H9 (cell line): Measurements from ENCODE around the gene TACC2. TPM values are rescaled to one million over a fixed set of nuclear protein-coding genes. Genes with fewer than 3 reads are reported as not detected.

Experiments used
- DNase-seq: peaks from one replicate; pipeline ENCODE4 v3.0.0-alpha.2; 2017
- H2AFZ ChIP-seq: one replicate; pipeline ENCODE4 v1.6.1; 2013; ENCODE audit warnings: mild to moderate bottlenecking, low read length, control low read depth, moderate library complexity
- H2AK5ac ChIP-seq: 2 replicates; pipeline ENCODE4 v1.6.1; 2013; ENCODE audit warnings: low read length, control low read depth, mixed read lengths; ENCODE audit not compliant: insufficient read length
- H2BK120ac ChIP-seq: one replicate; pipeline ENCODE4 v1.6.1; 2013; ENCODE audit warnings: low read depth, mild to moderate bottlenecking, low read length, control low read depth, inconsistent platforms; ENCODE audit not compliant: poor library complexity, severe bottlenecking
- H2BK12ac ChIP-seq: 2 replicates; pipeline ENCODE4 v1.6.1; 2013; ENCODE audit warnings: low read length, control low read depth, mixed read lengths, low read depth; ENCODE audit not compliant: insufficient read length
- H2BK15ac ChIP-seq: 2 replicates; pipeline ENCODE4 v1.6.1; 2013; ENCODE audit warnings: low read depth, low read length, control low read depth
- H2BK20ac ChIP-seq: one replicate; pipeline ENCODE4 v1.6.1; 2013; ENCODE audit warnings: low read depth, mild to moderate bottlenecking, low read length, control low read depth, inconsistent platforms; ENCODE audit not compliant: poor library complexity, severe bottlenecking
- H2BK5ac ChIP-seq: 2 replicates; pipeline ENCODE4 v1.6.1; 2013; ENCODE audit warnings: low read length, control low read depth, mixed read lengths; ENCODE audit not compliant: insufficient read length
- H3K14ac ChIP-seq: 2 replicates; pipeline ENCODE4 v1.6.1; 2013; ENCODE audit warnings: low read length, control low read depth; ENCODE audit not compliant: insufficient read depth
- H3K18ac ChIP-seq: 2 replicates; pipeline ENCODE4 v1.6.1; 2013; ENCODE audit warnings: low read depth, mild to moderate bottlenecking, mixed read lengths, low read length, control low read depth; ENCODE audit not compliant: insufficient read length
- H3K23ac ChIP-seq: 2 replicates; pipeline ENCODE4 v1.6.1; 2013; ENCODE audit warnings: low read length, control low read depth, mixed read lengths, low read depth; ENCODE audit not compliant: insufficient read length
- H3K23me2 ChIP-seq: 2 replicates; pipeline ENCODE4 v1.6.1; 2013; ENCODE audit warnings: low read depth, mild to moderate bottlenecking, mixed read lengths, low read length, control low read depth; ENCODE audit not compliant: insufficient read length, poor library complexity, severe bottlenecking
- H3K27ac ChIP-seq: 2 replicates; pipeline ENCODE4 v1.5.1; 2013; ENCODE audit warnings: low read length, control low read depth, mixed read lengths, low read depth; ENCODE audit not compliant: insufficient read length
- H3K27me3 ChIP-seq: 2 replicates; pipeline ENCODE4 v1.6.1; 2013; ENCODE audit warnings: low read length, control low read depth, inconsistent platforms; ENCODE audit not compliant: insufficient read depth
- H3K4ac ChIP-seq: 2 replicates; pipeline ENCODE4 v1.6.1; 2013; ENCODE audit warnings: low read depth, mild to moderate bottlenecking, control low read depth, inconsistent platforms, low read length, moderate library complexity
- H3K4me1 ChIP-seq: 2 replicates; pipeline ENCODE4 v1.6.1; 2013; ENCODE audit warnings: low read length, control low read depth, inconsistent platforms; ENCODE audit not compliant: insufficient read depth
- H3K4me2 ChIP-seq: 2 replicates; pipeline ENCODE4 v1.6.1; 2013; ENCODE audit warnings: low read length, control low read depth, mixed read lengths; ENCODE audit not compliant: insufficient read length, insufficient read depth
- H3K56ac ChIP-seq: 2 replicates; pipeline ENCODE4 v1.6.1; 2013; ENCODE audit warnings: low read depth, mild to moderate bottlenecking, mixed read lengths, low read length, control low read depth; ENCODE audit not compliant: insufficient read length
- H3K79me1 ChIP-seq: 2 replicates; pipeline ENCODE4 v1.6.1; 2013; ENCODE audit warnings: low read depth, mild to moderate bottlenecking, moderate library complexity, low read length, control low read depth, inconsistent platforms; ENCODE audit not compliant: insufficient read depth, poor library complexity, severe bottlenecking
- H3K79me2 ChIP-seq: 2 replicates; pipeline ENCODE4 v1.6.1; 2013; ENCODE audit warnings: low read length, control low read depth, inconsistent platforms; ENCODE audit not compliant: insufficient read depth
- H3K9ac ChIP-seq: 2 replicates; pipeline ENCODE4 v1.6.1; 2013; ENCODE audit warnings: low read length, control low read depth, mixed read lengths; ENCODE audit not compliant: insufficient read length; ENCODE audit errors: extremely low read depth
- H3K9me3 ChIP-seq: one replicate; pipeline ENCODE4 v1.6.1; 2013; ENCODE audit warnings: low read depth, low read length, inconsistent platforms; ENCODE audit not compliant: control insufficient read depth
- H3T11ph ChIP-seq: one replicate; pipeline ENCODE4 v1.6.1; 2013; ENCODE audit warnings: mild to moderate bottlenecking, low read length, control low read depth, inconsistent platforms
- H4K20me1 ChIP-seq: one replicate; pipeline ENCODE4 v1.6.1; 2013; ENCODE audit not compliant: control insufficient read depth, insufficient read length, insufficient read depth
- H4K5ac ChIP-seq: 2 replicates; pipeline ENCODE4 v1.6.1; 2013; ENCODE audit warnings: low read depth, mild to moderate bottlenecking, mixed read lengths, low read length, control low read depth; ENCODE audit not compliant: insufficient read length
- H4K8ac ChIP-seq: replicated peaks from 2 replicates; pipeline ENCODE4 v1.6.1; 2013; ENCODE audit warnings: low read length, control low read depth, mixed read lengths, low read depth; ENCODE audit not compliant: insufficient read length
- H4K91ac ChIP-seq: 2 replicates; pipeline ENCODE4 v1.6.1; 2013; ENCODE audit warnings: low read depth, mild to moderate bottlenecking, moderate library complexity, mixed read lengths, low read length, control low read depth; ENCODE audit not compliant: insufficient read length
- H3K27ac Mint-ChIP-seq, 3 experiments: 2 replicates in 2 of 3; 3 replicates in 1 of 3; pipeline ENCODE4 v1.8.0; 2020 to 2021; ENCODE audit warnings: mixed read lengths in 3 of 3, mild to moderate bottlenecking in 1 of 3, moderate library complexity in 1 of 3
- H3K27me3 Mint-ChIP-seq: 2 replicates; pipeline ENCODE4 v1.8.0; 2021; ENCODE audit warnings: low read depth, mild to moderate bottlenecking, moderate library complexity, mixed read lengths
- H3K36me3 Mint-ChIP-seq, 3 experiments: 2 replicates in 2 of 3; 3 replicates in 1 of 3; pipeline ENCODE4 v1.8.0; 2020 to 2021; ENCODE audit warnings: low read depth in 3 of 3, mixed read lengths in 3 of 3; ENCODE audit not compliant: insufficient read depth in 1 of 3
- H3K4me1 Mint-ChIP-seq, 2 experiments: 2 replicates each; pipeline ENCODE4 v1.8.0; 2020; ENCODE audit warnings: mixed read lengths in 2 of 2
- H3K4me3 Mint-ChIP-seq, 2 experiments: 2 replicates in 1 of 2; 3 replicates in 1 of 2; pipeline ENCODE4 v1.8.0; 2020 to 2021; ENCODE audit warnings: mild to moderate bottlenecking in 2 of 2, mixed read lengths in 2 of 2, moderate library complexity in 1 of 2
- H3K9me3 Mint-ChIP-seq, 2 experiments: 2 replicates in 1 of 2; 3 replicates in 1 of 2; pipeline ENCODE4 v1.8.0; 2020; ENCODE audit warnings: mild to moderate bottlenecking in 2 of 2, mixed read lengths in 2 of 2, moderate library complexity in 1 of 2
- WGBS: extraction: QIAGEN DNeasy Blood & Tissue Kit; methylation state at CpG from one replicate; pipeline ENCODE4 v1.1.7; 2013; ENCODE audit warnings: missing lambda C conversion rate, low lambda C conversion rate, mixed read lengths; ENCODE audit not compliant: insufficient read length; ENCODE audit errors: extremely low coverage; 5-methylcytosine and 5-hydroxymethylcytosine counted together
- total RNA-seq: library from RNA; stranded (reverse); gene quantifications from 2 replicates; pipeline ENCODE4 v1.2.1, GENCODE V29; 2021
- TF ChIP-seq, protein P1 (sequence below): fragments of 200-600 bp; sonication (generic); conservative IDR thresholded peaks from 3 replicates; pipeline ENCODE4 v1.8.0; 2021; ENCODE audit warnings: antibody characterized with exemption, mild to moderate bottlenecking

TACC2 gene
- total RNA-seq, 1 experiment from 2014 or later = 58.1 TPM

DNA sequence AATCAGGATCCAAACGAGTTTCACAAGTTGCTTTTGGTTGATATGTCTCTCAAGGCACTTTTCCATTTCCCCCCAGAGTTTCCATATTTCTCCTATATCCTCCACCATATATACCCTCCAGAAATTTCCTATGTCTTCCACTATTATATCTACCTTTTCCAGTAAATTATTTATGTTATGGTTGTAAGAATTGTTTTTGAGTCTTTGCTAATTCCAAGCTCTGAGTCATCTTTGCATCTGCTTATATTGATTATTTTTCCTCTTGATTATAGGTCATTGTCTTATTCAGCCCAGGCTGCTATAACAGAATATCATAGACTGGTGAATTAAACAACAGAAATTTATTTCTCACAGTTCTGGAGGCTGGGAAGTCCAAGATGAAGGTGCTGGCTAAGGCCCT is 12.7 kb downstream of the TACC2 start:
- no peaks in the 10 kb centered on the region for H3K27me3 ChIP-seq
- H3K4ac ChIP-seq = no peak overlapping the region
- H3K9ac ChIP-seq = no peak overlapping the region
- no peak overlapping the region for H4K5ac ChIP-seq
- no peak overlapping the region for H3K23ac ChIP-seq
- no peak overlapping the region for H3K27ac Mint-ChIP-seq
- TF ChIP-seq, protein P1, sequence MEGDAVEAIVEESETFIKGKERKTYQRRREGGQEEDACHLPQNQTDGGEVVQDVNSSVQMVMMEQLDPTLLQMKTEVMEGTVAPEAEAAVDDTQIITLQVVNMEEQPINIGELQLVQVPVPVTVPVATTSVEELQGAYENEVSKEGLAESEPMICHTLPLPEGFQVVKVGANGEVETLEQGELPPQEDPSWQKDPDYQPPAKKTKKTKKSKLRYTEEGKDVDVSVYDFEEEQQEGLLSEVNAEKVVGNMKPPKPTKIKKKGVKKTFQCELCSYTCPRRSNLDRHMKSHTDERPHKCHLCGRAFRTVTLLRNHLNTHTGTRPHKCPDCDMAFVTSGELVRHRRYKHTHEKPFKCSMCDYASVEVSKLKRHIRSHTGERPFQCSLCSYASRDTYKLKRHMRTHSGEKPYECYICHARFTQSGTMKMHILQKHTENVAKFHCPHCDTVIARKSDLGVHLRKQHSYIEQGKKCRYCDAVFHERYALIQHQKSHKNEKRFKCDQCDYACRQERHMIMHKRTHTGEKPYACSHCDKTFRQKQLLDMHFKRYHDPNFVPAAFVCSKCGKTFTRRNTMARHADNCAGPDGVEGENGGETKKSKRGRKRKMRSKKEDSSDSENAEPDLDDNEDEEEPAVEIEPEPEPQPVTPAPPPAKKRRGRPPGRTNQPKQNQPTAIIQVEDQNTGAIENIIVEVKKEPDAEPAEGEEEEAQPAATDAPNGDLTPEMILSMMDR = no peak
- H3K9me3 ChIP-seq = no peaks in the 10 kb centered on the region
- H3K4me2 ChIP-seq = no peak overlapping the region
- no peak overlapping the region for H2BK5ac ChIP-seq
- no peak overlapping the region for H3K27ac ChIP-seq
- no peak overlapping the region for H2BK15ac ChIP-seq
- H3K56ac ChIP-seq = no peak overlapping the region
- no peaks in the 10 kb centered on the region for H4K20me1 ChIP-seq
- no peaks in the 10 kb centered on the region for H3K79me2 ChIP-seq
- H3K14ac ChIP-seq = no peak overlapping the region
- H3K9me3 Mint-ChIP-seq = peaks cover 35 to 39% of the 10 kb centered on the region in 2 experiments
- no peaks in the 10 kb centered on the region for H3K4me1 ChIP-seq
- H4K91ac ChIP-seq = no peak overlapping the region
- H3K79me1 ChIP-seq = no peaks in the 10 kb centered on the region
- H3K36me3 Mint-ChIP-seq = peaks cover 0 to 34% (median 9%) of the 10 kb centered on the region in 3 experiments; a peak in 5 of 7 replicates
- no peak overlapping the region for H3K4me3 Mint-ChIP-seq
- H2BK20ac ChIP-seq = no peak overlapping the region
- no peak for DNase-seq
- no peak overlapping the region for H2AFZ ChIP-seq
- no peak overlapping the region for H2BK12ac ChIP-seq
- WGBS = no CpG with 5 or more reads among the region's 1 CpG
- H3K4me1 Mint-ChIP-seq = peaks cover under 1 to 1% of the 10 kb centered on the region in 2 experiments; a peak in 2 of 4 replicates
- H2AK5ac ChIP-seq = no peak overlapping the region
- no peaks in the 10 kb centered on the region for H3K23me2 ChIP-seq
- H3T11ph ChIP-seq = no peak overlapping the region
- no peaks in the 10 kb centered on the region; the same call in 1 of the 2 replicates for H3K27me3 Mint-ChIP-seq
- H4K8ac ChIP-seq = no peak overlapping the region
- no peak overlapping the region for H2BK120ac ChIP-seq
- H3K18ac ChIP-seq = no peak overlapping the region
